HG03354 (cell line): ENCODE results near the gene EXOC4.
A peak's percentile ranks its signal among the peaks of the same experiment; 100 is the strongest.

ENCODE experiments used
- ATAC-seq: cut with Tn5 transposase; IDR thresholded peaks from one replicate; pipeline ENCODE4 v1.9.1; 2021; ENCODE audit warnings: mild to moderate bottlenecking; ENCODE audit not compliant: unreplicated experiment, poor library complexity, severe bottlenecking

The EXOC4 gene

DNA sequence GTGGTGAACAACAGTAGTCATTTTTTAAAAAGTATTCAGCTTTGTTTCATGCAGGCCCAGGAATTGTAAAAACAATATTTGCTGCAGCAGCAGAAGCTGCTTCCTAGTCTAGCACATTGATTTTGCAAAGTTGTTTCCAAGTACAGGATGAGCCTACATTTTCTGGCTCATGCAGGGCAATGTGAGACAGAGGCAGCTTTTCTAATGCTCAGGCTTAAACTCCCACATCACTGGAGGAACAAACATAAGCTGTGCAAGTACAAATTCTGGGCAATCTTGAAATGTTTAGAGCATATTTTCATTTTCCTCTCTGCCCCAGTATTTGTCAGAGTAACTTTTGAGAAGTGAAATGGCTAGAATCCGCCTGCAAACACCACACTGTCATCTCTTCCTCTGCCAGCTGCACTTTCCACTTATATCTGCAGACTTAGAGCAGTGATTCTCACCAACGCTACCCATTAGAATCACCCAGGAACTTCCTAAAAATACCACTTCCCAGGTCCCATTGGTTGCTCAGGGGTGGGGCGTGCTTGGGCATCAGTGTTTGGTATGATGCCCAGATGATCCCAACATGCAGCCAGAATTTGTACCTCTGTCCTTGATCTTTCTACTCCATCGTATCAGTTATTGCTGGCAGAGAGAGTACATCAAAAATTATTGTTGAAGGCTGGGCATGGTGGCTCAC is 570.1 kb downstream of the EXOC4 start:
- ATAC-seq = no peak

DNA sequence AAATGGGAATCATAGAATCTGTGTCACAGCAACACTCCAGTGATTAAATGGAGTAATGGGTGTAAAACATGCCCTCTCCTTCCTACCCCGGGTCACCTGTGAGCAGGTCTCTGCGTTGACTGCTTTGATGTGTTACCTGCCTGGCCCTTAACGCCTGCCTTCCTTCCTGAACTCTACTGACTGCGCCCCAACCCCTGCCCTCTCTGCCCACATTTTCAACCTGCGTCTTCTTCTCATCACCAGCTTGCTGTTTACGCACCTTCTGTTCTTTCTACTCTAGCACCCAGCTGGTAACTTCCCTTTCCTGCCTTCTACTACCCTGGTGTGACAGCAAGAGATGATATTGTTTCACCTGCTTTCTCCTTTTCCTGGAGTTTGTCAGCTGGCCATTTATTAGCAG is 571.3 kb downstream of the EXOC4 start:
- no peak for ATAC-seq

DNA sequence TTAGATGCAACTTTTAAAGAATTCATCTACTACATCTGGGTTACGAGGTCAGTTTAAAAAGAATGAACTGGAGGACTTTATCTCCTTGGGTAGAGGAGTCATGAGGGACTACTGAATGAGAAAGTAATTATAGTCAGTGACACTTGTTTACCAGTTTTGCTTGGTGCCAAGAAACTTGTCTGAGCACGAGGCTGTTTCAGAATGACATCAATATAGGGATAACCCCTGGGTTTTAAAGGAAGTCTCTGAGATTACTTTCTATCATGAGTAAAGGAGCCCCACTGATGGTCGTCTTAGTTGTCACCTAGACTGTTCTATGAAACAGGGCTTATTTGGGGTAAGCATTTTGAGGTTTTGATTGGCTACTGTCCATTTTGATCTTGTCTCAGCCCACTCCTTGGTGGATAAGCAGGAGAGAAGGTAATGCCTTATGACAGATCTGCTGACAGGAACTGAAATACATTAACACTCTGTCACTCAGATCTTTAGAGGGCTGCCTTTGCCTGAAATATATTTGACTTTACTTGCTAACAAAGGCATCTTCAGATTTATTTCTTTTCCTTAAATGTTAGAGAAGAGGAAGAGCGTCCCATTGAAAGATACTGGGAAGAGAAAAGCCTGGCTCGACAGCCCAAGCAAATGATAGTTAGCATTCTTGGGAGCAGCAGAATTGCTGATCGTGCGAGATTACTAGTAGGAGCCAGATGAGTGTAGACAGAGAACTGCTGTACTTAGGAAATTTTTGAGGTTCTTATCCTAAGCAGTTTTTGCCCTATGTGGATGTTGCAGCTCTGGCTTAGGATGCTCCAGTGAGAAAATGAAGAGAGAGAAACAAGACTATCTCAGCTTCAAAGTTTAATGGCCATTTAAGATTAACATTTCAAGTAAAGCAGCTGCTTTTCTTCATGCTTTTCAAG is 575.1 kb downstream of the EXOC4 start:
- ATAC-seq = no peak

DNA sequence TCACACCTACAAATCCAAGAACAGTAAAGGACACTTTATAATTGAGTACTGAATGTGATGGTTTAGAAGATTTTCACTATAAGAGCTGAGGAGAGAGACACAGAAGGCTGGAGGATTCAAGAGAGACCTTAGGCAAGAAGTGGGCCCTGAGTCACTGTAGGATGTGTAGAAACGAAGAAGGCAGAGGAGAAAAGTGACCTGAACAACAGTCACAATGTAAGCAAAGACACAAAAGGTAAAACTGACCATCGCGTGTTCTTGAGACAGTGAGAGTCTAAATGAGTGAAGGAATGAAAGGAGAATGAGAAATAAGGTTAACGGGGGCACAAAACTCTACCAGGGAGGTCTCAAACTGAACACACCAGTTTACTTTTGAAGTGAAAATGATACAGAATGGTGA is 576.0 kb downstream of the EXOC4 start:
- no peak for ATAC-seq

DNA sequence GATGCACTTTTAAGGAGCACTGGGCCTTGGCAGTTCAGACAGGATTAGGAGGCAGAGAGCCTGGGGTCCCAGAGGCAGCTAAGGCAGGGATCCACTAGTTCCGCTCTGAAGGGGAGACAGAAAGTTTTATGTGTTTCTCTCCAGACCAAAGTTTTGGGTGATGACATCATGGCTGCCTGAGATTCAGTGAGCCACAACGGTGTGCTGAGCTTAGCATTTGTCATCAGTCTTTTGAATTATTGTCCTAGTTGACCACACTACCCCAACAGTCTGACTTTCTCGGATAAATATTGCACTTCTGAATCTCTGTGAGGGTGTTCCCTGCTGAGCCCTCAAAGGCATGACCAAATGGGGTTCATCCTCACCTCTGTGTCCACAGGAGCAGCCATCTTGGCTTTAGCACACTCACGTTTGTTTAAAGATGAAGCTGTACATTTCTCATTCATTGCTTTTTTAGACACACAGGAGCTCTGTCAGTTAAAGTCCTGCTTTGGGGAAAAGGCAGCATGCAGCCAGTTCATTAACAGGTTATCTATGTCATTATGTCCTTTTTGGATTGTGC is 576.5 kb downstream of the EXOC4 start:
- ATAC-seq = no peak

DNA sequence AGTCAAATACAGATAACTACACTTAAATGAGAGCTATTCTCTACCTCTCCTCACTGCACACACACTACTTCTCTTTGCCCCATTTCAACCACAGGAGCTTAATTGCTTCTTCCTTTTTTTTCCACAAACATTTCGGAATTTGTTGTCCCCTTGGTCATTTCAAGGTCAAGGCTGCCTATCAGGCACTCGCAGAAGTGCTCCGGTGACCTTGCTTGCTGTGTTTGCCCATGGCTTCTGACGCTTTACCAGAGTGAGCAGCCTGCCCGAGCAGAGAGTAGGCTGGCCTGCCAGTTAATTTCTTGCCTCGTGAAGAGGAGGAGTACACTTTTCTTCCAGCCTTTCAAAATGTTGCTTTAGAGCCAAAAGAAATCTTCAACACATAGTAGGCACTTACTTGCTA is 577.2 kb downstream of the EXOC4 start:
- no peak for ATAC-seq

DNA sequence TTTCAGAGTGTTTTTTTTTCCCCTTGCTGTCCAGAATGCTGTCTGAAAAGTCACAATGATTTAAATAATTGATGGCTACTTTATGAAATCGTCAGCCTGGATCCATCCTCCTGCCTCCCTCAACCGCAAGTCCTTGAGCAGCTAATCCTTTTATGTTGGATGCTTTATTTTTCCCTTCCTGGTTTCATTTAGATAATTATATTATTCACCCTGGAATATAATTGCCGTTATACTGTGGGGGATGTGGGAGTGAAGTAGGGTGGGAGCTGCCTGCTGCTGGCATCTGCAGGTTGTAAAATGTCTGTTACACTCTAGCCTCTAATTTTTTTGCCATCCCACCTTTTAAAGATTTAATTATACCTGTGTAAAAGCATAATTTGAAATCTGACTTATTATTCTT is 583.8 kb downstream of the EXOC4 start:
- ATAC-seq = no peak

DNA sequence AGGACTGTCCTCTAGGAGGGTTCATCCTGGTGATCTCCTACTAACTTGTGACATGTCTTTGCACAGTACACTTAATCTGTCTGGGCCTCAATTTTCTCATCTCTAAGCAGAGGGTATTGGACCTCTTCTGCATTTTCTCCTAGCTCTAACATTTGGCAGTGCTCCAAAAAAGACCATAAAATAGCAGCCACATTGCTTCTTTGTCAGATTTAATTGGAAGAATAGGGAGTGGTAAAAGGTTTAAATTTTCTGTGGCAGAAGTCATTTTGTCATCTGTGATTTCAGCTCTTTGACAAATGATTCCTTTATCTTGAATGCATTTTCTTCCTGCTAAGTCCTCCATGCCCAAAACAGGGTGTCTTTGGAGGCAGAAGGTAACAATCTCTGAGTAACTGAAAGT is 584.3 kb downstream of the EXOC4 start:
- ATAC-seq = no peak

DNA sequence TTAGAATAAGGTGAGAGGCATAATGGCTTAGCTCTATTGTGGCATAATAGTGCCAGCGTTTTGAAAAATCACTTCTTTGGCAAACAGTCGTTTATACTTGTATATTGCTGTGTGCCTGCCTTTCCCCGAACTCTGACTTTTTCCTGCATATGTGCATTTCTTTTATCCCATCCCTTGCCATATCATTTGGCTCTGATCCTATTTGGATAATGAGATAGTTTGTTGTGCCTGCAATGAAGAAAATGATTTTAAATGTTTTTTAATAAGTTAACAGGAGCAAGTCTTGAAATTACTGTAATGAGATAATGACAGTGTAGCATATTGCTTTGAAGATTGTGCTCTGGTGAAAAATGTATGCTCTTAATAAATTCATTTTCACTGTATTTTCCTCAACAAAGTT is 586.2 kb downstream of the EXOC4 start:
- no peak for ATAC-seq

DNA sequence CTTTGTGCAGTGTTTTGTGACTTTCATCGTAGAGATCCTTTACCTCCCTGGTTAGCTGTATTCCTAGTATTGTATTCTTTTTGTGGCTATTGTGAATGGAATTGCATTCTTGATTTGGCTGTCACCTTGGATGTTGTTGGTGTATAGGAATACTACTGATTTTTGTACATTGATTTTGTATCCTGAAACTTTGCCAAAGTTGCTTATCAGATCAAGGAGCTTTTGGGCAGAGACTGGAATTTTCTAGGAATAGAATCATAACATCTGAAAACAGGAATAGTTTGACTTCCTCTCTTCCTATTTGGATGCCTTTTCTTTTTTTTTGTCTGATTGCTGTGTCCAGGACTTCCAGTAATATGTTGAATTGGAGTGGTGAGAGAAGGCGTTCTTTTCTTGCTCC is 590.5 kb downstream of the EXOC4 start:
- no peak for ATAC-seq

DNA sequence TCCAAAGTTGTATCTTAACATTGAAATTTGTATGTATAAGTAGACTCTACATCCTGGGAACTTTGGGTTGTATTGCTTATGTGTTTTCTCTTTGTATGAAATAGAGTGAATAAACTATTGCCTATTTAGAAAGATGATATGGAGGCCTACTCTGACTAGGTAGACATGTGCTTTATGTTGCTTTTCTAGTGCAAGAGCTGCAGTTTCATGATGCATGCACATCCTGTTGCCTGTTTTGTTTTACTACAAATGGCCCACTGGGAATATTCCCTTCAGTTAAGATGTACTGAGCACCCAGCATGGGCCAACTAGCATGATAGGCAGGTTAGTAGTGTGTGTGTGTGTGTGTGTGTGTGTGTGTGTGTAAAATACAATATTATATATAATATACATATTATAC is 592.1 kb downstream of the EXOC4 start:
- ATAC-seq = no peak

DNA sequence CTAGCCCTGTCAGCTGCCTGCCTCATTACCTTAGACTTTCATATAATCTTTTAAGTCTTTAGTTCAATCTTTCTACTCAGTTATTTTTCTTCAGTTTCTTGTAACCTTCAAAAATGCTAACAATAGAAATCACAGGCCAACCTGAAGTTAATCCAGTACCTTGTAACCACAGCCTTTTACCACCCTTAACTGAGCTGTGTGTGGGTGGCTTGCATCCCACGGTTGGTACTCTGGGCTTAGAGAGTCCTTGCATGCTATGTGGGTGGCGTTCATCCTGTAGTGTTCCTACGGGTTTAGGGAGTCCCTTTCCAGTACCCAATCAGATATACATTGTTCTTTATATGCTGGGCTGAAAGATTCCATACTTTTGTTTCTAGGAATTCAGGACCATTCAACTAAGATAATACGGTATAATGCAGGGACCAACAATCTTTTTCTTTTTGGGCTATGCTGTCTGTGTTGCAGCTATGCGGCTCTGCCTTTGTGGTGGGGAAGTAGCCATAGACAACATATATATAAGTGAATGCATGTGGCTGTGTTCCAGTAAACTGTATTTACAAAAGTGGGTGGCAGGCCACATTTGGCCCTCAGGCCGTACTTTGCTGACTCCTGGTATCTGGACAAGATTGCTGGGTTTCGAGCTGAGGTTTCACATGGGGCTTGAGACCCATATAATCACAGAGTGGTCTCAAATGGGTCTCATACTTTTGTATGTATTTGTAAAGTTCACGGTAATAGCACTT is 593.5 kb downstream of the EXOC4 start:
- ATAC-seq = no peak

DNA sequence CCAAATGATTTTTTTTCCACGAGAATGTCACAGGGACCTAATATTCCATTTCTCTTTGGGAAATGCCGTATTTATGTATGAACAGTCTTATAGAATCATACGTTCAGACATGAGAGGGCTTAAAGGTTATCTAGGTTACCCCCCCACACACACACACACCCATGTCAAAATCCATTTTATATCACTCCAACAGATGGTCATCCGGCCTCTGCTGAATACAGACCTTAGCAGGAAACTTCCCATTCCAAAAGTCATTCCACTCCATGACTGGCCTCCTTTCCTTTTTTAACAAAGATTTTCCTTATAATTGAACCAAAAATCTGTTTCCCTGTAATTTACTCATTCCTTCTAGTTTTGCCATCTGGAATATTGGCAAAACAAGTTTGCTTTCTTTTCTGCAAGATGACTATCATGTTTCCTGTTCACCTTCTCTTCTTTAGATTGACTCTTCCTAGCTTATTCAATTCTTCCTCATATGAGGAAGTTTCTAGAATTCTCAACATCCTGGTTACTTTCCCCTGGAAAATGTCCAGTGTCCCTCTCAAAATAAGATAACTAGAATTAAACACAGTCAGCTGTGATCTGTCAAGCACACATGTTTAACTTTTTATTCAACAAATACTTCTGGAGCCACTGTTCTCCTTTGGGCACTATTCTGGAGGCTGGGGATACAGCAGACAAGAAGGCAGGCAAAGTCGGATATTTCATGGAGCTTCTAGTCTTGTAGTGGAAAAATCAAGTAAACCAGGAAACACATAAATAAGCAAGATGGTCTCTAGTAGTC is 597.8 kb downstream of the EXOC4 start:
- no peak for ATAC-seq

DNA sequence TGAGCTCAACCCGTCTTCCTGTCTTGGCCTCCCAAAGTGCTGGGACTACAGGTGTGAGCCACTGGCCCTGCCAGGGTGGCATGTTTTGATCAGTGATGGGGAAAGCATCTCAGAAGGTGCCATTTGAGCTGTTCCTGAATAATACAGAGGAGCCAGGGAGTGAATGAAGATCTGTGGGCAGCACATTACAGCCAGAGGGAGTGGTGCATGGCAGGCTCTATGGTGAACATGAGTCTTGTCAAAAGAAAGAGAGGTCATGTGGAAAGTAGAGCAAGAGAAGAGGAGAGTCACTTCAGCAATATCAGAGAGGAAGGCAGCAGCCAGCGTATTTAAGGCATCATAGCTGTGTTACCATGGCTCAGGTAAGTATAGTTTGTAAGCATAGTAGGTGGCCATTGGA is 598.5 kb downstream of the EXOC4 start:
- no peak for ATAC-seq

DNA sequence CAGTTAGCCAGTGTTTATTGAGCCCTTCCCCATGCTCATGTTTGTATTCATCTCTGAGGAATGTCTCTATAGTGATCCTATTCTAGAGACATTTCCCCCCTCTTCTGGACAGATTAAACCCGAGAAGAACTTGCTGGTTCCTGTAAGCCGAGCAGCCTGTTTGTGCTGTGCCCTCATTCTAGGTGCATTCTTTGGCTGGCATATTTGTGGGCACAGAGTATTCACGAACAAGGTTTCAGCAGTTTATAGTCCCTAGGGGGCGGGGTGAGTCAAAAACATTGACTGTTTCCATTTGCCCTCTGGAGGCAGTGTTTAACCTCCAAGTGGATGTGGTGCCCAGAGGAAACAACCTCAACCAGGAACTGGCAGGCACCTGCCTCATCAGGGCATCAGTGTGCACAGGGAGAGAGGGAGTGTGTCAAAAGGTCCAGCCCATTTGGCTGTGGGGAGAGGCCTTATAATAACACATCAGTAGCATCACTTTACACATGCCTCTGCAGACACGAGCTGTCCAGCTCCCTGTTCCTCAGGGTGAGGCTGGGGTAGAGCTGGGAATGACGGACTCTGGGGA is 600.9 kb downstream of the EXOC4 start:
- peak; percentile 82 for ATAC-seq

DNA sequence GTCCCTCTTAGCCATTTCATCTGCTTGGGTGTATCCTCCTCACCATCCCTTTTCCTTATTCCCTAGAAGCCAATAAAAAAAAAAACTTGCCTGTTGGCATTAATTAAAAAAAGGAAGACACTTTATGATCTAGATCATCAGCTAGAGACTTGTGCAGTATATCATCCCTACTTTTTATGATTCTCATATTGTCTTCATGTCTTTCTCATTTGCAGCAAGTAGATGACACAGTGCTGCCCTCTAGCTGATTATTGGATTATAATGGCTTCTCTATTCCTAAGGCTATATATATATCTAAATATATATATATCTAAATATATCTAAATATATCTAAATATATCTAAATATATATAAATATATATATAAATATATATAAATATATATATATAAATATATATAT is 601.9 kb downstream of the EXOC4 start:
- ATAC-seq = no peak

DNA sequence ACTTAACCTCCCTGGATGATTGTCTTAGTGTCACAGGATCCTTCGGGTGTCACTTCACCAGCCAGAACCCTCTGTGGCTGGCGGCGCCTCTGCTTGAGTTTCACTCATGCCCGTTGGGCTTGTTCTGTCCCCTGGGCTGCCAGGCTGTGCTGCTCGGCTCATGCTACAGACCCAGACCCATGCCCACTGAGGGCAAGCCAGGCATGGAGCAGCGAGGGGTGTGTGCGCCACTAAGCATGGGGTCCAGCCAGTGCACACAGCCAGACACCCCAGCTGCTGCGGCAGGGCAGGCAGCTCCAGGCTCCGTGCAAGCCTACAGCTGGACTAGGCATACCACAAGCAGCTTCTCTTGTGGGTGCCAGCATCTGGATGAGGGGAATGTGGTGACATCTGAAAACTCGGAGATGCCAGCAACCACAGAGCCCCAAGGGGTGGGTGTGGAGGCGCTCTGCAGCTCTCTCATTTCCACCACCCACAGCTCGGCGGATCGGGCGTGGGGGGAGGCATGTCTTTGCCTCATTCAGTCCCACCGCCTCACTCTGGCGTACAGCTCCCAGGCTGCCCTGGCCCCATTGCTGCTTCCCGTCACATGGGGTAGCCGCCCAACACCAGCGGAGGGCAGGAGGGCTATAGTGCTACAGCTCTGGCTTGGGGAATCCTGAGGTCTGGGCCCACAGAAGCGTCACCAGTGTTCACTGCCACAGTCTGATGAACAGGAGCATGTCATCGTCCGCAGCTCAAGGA is 604.7 kb downstream of the EXOC4 start:
- no peak for ATAC-seq

DNA sequence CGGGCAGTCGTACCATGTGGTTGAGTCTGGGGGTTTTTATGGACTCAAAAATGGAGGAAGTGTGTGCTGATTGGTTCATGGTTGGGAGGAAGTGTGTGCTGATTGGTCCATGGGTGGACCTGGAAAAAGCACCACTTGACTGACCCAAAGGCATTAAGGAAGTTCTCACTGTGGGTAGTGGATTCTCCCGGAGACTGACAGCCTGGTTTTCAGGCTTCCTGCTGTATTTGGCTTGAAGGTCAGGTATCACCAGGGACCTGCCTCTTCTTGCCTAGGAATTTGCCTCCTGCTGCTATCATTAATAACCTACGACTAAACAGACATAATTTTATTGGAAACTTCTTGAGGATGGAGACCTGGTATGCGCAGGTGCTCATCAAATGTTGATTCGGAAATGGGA is 605.4 kb downstream of the EXOC4 start:
- ATAC-seq = no peak

DNA sequence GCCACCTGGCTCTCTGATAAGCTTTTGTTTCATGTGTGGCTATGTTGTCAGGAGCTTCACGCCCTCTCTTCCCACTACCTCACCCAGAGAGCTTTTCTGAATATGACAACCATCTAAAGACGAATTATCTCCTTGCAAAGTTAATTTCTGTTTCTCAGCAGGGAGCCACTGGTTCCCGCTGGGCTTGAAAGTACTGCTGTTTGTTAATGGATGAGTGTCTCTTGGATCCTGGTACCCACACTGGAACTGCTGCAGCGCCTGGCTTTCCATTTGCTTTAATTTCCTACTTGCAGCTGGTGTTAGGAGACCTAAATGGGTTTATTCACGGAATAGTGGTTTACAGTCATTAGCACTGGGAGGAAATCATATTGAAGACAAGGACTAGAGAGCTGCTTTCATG is 606.4 kb downstream of the EXOC4 start:
- ATAC-seq = no peak
